A549 (cell line): ENCODE measurements around the gene PTGR1.

Source experiments
- BHLHE40 ChIP-seq: IDR thresholded peaks from 2 replicates; pipeline ENCODE4 v1.6.1; 2012; ENCODE audit warnings: low read depth, low read length, inconsistent platforms
- CBX8 ChIP-seq: fragments of 200-600 bp; sonication (generic); IDR thresholded peaks from 2 replicates; pipeline ENCODE4 v1.6.1; 2016
- CHD2 ChIP-seq: fragments of 150-350 bp; IDR thresholded peaks from 2 replicates; pipeline ENCODE4 v1.6.1; 2014; ENCODE audit warnings: low read length; ENCODE audit not compliant: partially characterized antibody
- HDAC2 ChIP-seq: fragments of 200-600 bp; sonication (generic); IDR thresholded peaks from 2 replicates; pipeline ENCODE4 v1.6.1; 2016
- JUN ChIP-seq, 2 experiments: fragments of >200 bp; sonication (Bioruptor Twin); formaldehyde crosslinking; IDR thresholded peaks; 2 replicates in 1 of 2; 3 replicates in 1 of 2; pipeline ENCODE4 v1.6.1; 2016 to 2017
- MAFK ChIP-seq: fragments of 450-650 bp; IDR thresholded peaks from 2 replicates; pipeline ENCODE4 v1.6.1; 2014; ENCODE audit not compliant: partially characterized antibody
- POLR2A ChIP-seq: IDR thresholded peaks from 2 replicates; pipeline ENCODE4 v1.6.1; 2012; ENCODE audit warnings: mild to moderate bottlenecking, low read length
- RCOR1 ChIP-seq: fragments of 150-350 bp; IDR thresholded peaks from 2 replicates; pipeline ENCODE4 v1.6.1; 2014; ENCODE audit warnings: antibody characterized with exemption, low read length, low read depth
- RFX5 ChIP-seq: fragments of 450-650 bp; IDR thresholded peaks from 2 replicates; pipeline ENCODE4 v1.7.1; 2014; ENCODE audit warnings: antibody characterized with exemption, mild to moderate bottlenecking, moderate library complexity
- ZNF302 ChIP-seq: fragments of 250-450 bp; sonication (Bioruptor Pico); IDR thresholded peaks from 2 replicates; pipeline ENCODE4 v1.9.0; 2021; ENCODE audit warnings: inconsistent platforms, mild to moderate bottlenecking, moderate library complexity
- TF ChIP-seq, protein P1 (sequence below): fragments of 150-350 bp; IDR thresholded peaks from 2 replicates; pipeline ENCODE4 v1.6.1; 2014; ENCODE audit warnings: low read depth, mild to moderate bottlenecking, low read length
- TF ChIP-seq, protein P2 (sequence below): fragments of >200 bp; sonication (Bioruptor Twin); formaldehyde crosslinking; IDR thresholded peaks from 3 replicates; pipeline ENCODE4 v1.5.1; 2016
- TF ChIP-seq, protein P3 (sequence below): fragments of 200-600 bp; sonication (generic); IDR thresholded peaks from 2 replicates; pipeline ENCODE4 v1.6.1; 2016; ENCODE audit warnings: antibody characterized with exemption, mild to moderate bottlenecking, moderate library complexity

DNA sequence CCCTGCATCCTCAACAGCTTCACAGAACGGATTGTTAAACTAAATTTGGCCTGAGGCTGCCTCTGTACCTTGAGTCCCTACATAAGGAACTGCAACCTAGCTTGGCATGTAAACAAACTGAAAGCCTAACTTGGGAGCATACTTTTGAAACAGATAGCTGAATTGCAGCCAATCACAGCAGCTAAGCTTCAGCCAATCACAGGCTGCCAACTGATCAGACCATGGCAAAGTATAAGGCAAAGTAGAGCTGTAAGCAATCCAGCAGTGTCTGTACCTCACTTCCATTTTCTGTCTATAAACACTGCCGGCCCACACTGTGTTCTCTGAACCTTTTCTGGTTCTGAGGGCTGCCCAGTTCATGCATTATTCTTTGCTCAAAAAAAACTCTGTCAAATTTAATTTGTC lies 83.4 kb downstream of the PTGR1 start:
- no peak for TF ChIP-seq JUN (IDR thresholded peaks at IDR 0.05)
- TF ChIP-seq, protein P1, sequence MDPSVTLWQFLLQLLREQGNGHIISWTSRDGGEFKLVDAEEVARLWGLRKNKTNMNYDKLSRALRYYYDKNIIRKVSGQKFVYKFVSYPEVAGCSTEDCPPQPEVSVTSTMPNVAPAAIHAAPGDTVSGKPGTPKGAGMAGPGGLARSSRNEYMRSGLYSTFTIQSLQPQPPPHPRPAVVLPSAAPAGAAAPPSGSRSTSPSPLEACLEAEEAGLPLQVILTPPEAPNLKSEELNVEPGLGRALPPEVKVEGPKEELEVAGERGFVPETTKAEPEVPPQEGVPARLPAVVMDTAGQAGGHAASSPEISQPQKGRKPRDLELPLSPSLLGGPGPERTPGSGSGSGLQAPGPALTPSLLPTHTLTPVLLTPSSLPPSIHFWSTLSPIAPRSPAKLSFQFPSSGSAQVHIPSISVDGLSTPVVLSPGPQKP = no peak
- no peak for TF ChIP-seq CBX8
- TF ChIP-seq, protein P2, sequence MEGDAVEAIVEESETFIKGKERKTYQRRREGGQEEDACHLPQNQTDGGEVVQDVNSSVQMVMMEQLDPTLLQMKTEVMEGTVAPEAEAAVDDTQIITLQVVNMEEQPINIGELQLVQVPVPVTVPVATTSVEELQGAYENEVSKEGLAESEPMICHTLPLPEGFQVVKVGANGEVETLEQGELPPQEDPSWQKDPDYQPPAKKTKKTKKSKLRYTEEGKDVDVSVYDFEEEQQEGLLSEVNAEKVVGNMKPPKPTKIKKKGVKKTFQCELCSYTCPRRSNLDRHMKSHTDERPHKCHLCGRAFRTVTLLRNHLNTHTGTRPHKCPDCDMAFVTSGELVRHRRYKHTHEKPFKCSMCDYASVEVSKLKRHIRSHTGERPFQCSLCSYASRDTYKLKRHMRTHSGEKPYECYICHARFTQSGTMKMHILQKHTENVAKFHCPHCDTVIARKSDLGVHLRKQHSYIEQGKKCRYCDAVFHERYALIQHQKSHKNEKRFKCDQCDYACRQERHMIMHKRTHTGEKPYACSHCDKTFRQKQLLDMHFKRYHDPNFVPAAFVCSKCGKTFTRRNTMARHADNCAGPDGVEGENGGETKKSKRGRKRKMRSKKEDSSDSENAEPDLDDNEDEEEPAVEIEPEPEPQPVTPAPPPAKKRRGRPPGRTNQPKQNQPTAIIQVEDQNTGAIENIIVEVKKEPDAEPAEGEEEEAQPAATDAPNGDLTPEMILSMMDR = no peak
- TF ChIP-seq CHD2 = no peak
- TF ChIP-seq, protein P3, sequence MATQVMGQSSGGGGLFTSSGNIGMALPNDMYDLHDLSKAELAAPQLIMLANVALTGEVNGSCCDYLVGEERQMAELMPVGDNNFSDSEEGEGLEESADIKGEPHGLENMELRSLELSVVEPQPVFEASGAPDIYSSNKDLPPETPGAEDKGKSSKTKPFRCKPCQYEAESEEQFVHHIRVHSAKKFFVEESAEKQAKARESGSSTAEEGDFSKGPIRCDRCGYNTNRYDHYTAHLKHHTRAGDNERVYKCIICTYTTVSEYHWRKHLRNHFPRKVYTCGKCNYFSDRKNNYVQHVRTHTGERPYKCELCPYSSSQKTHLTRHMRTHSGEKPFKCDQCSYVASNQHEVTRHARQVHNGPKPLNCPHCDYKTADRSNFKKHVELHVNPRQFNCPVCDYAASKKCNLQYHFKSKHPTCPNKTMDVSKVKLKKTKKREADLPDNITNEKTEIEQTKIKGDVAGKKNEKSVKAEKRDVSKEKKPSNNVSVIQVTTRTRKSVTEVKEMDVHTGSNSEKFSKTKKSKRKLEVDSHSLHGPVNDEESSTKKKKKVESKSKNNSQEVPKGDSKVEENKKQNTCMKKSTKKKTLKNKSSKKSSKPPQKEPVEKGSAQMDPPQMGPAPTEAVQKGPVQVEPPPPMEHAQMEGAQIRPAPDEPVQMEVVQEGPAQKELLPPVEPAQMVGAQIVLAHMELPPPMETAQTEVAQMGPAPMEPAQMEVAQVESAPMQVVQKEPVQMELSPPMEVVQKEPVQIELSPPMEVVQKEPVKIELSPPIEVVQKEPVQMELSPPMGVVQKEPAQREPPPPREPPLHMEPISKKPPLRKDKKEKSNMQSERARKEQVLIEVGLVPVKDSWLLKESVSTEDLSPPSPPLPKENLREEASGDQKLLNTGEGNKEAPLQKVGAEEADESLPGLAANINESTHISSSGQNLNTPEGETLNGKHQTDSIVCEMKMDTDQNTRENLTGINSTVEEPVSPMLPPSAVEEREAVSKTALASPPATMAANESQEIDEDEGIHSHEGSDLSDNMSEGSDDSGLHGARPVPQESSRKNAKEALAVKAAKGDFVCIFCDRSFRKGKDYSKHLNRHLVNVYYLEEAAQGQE = no peak
- no peak for TF ChIP-seq RCOR1
- no peak for TF ChIP-seq BHLHE40
- no peak for TF ChIP-seq POLR2A
- TF ChIP-seq HDAC2 = no peak
- TF ChIP-seq MAFK = no peak
- TF ChIP-seq RFX5 = no peak
- TF ChIP-seq ZNF302 (CRISPR knock-in tag) = no peak
